GM23338 (cell line): Measurements from ENCODE around the gene GHR.

Experiments
- CREB1 ChIP-seq: fragments of 250-450 bp; sonication (Bioruptor Pico); IDR thresholded peaks from 2 replicates; pipeline ENCODE4 v1.5.0; 2020; ENCODE audit warnings: low read depth, mild to moderate bottlenecking, moderate library complexity
- EZH2 ChIP-seq: fragments of 200-600 bp; sonication (generic); IDR thresholded peaks from one replicate; pipeline ENCODE4 v1.8.0; 2017; ENCODE audit warnings: antibody characterized with exemption, mild to moderate bottlenecking, low read depth; ENCODE audit not compliant: unreplicated experiment
- EZH2phosphoT487 ChIP-seq: fragments of 200-600 bp; sonication (generic); IDR thresholded peaks from one replicate; pipeline ENCODE4 v1.8.1; 2018; ENCODE audit warnings: antibody characterized with exemption; ENCODE audit not compliant: unreplicated experiment
- JUNB ChIP-seq: IDR thresholded peaks from one replicate; pipeline ENCODE4 v1.6.1; 2016; ENCODE audit warnings: antibody characterized with exemption; ENCODE audit not compliant: unreplicated experiment
- NANOG ChIP-seq: IDR thresholded peaks from 2 replicates; pipeline ENCODE4 v1.6.1; 2016; ENCODE audit warnings: antibody characterized with exemption, borderline replicate concordance
- POLR2AphosphoS5 ChIP-seq: IDR thresholded peaks from 2 replicates; pipeline ENCODE4 v1.6.1; 2016; ENCODE audit warnings: antibody characterized with exemption, low read depth
- ZNF114 ChIP-seq: fragments of 250-450 bp; sonication (Bioruptor Pico); IDR thresholded peaks from 2 replicates; pipeline ENCODE4 v1.5.0; 2020; ENCODE audit warnings: mild to moderate bottlenecking, moderate library complexity
- ZNF331 ChIP-seq: fragments of 250-450 bp; sonication (Bioruptor Pico); IDR thresholded peaks from 2 replicates; pipeline ENCODE4 v1.5.0; 2020; ENCODE audit warnings: low read depth, mild to moderate bottlenecking, moderate library complexity
- TF ChIP-seq, protein P1 (sequence below), 2 experiments: fragments of 200-600 bp in 1 of 2; sonication (generic) in 1 of 2; conservative IDR thresholded peaks; 2 replicates each; pipeline versions ENCODE4 v1.5.1 to v1.6.1; 2016 to 2017; ENCODE audit warnings: antibody characterized with exemption in 2 of 2, low read depth in 2 of 2, mild to moderate bottlenecking in 2 of 2, moderate library complexity in 1 of 2
- TF ChIP-seq, protein P2 (sequence below): IDR thresholded peaks from 2 replicates; pipeline ENCODE4 v1.6.1; 2016; ENCODE audit warnings: antibody characterized with exemption
- TF ChIP-seq, protein P3 (sequence below): IDR thresholded peaks from one replicate; pipeline ENCODE4 v1.6.1; 2018; ENCODE audit warnings: antibody characterized with exemption; ENCODE audit not compliant: unreplicated experiment
- TF ChIP-seq, protein P4 (sequence below): fragments of 250-450 bp; sonication (Bioruptor Pico); IDR thresholded peaks from 2 replicates; pipeline ENCODE4 v1.5.0; 2020; ENCODE audit warnings: mild to moderate bottlenecking, moderate library complexity

DNA sequence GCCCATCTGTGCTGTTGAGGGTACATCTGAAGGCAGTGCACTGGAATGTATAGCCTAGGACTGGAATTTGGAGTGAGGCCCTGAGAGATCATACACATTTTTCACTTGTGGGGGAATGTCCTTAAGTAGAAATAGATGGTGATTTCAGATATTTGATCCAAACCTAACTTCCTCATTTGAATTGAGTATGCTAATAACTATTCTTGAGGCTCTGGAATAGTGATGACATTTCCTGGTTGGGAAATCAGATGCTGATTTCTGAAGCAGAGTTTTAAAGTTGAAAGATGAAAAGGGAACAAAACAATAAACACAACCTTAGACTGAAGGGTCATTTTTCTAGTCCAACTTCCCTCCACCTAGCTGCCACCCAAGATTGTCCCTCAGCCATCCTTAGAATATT lies 170.4 kb downstream of the GHR start:
- TF ChIP-seq, protein P1, sequence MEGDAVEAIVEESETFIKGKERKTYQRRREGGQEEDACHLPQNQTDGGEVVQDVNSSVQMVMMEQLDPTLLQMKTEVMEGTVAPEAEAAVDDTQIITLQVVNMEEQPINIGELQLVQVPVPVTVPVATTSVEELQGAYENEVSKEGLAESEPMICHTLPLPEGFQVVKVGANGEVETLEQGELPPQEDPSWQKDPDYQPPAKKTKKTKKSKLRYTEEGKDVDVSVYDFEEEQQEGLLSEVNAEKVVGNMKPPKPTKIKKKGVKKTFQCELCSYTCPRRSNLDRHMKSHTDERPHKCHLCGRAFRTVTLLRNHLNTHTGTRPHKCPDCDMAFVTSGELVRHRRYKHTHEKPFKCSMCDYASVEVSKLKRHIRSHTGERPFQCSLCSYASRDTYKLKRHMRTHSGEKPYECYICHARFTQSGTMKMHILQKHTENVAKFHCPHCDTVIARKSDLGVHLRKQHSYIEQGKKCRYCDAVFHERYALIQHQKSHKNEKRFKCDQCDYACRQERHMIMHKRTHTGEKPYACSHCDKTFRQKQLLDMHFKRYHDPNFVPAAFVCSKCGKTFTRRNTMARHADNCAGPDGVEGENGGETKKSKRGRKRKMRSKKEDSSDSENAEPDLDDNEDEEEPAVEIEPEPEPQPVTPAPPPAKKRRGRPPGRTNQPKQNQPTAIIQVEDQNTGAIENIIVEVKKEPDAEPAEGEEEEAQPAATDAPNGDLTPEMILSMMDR (conservative IDR thresholded peaks at IDR 0.05; ENCODE audit: low read depth in 2 of 2): no peak
- TF ChIP-seq, protein P2, sequence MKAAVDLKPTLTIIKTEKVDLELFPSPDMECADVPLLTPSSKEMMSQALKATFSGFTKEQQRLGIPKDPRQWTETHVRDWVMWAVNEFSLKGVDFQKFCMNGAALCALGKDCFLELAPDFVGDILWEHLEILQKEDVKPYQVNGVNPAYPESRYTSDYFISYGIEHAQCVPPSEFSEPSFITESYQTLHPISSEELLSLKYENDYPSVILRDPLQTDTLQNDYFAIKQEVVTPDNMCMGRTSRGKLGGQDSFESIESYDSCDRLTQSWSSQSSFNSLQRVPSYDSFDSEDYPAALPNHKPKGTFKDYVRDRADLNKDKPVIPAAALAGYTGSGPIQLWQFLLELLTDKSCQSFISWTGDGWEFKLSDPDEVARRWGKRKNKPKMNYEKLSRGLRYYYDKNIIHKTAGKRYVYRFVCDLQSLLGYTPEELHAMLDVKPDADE: no peak
- no peak for TF ChIP-seq POLR2AphosphoS5
- TF ChIP-seq, protein P3, sequence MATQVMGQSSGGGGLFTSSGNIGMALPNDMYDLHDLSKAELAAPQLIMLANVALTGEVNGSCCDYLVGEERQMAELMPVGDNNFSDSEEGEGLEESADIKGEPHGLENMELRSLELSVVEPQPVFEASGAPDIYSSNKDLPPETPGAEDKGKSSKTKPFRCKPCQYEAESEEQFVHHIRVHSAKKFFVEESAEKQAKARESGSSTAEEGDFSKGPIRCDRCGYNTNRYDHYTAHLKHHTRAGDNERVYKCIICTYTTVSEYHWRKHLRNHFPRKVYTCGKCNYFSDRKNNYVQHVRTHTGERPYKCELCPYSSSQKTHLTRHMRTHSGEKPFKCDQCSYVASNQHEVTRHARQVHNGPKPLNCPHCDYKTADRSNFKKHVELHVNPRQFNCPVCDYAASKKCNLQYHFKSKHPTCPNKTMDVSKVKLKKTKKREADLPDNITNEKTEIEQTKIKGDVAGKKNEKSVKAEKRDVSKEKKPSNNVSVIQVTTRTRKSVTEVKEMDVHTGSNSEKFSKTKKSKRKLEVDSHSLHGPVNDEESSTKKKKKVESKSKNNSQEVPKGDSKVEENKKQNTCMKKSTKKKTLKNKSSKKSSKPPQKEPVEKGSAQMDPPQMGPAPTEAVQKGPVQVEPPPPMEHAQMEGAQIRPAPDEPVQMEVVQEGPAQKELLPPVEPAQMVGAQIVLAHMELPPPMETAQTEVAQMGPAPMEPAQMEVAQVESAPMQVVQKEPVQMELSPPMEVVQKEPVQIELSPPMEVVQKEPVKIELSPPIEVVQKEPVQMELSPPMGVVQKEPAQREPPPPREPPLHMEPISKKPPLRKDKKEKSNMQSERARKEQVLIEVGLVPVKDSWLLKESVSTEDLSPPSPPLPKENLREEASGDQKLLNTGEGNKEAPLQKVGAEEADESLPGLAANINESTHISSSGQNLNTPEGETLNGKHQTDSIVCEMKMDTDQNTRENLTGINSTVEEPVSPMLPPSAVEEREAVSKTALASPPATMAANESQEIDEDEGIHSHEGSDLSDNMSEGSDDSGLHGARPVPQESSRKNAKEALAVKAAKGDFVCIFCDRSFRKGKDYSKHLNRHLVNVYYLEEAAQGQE: no peak
- TF ChIP-seq ZNF114 (CRISPR knock-in tag): no peak
- no peak for TF ChIP-seq EZH2
- TF ChIP-seq NANOG: no peak
- no peak for TF ChIP-seq EZH2phosphoT487
- TF ChIP-seq JUNB: no peak
- TF ChIP-seq CREB1 (CRISPR knock-in tag): no peak
- TF ChIP-seq ZNF331 (CRISPR knock-in tag): no peak
- TF ChIP-seq, protein P4, sequence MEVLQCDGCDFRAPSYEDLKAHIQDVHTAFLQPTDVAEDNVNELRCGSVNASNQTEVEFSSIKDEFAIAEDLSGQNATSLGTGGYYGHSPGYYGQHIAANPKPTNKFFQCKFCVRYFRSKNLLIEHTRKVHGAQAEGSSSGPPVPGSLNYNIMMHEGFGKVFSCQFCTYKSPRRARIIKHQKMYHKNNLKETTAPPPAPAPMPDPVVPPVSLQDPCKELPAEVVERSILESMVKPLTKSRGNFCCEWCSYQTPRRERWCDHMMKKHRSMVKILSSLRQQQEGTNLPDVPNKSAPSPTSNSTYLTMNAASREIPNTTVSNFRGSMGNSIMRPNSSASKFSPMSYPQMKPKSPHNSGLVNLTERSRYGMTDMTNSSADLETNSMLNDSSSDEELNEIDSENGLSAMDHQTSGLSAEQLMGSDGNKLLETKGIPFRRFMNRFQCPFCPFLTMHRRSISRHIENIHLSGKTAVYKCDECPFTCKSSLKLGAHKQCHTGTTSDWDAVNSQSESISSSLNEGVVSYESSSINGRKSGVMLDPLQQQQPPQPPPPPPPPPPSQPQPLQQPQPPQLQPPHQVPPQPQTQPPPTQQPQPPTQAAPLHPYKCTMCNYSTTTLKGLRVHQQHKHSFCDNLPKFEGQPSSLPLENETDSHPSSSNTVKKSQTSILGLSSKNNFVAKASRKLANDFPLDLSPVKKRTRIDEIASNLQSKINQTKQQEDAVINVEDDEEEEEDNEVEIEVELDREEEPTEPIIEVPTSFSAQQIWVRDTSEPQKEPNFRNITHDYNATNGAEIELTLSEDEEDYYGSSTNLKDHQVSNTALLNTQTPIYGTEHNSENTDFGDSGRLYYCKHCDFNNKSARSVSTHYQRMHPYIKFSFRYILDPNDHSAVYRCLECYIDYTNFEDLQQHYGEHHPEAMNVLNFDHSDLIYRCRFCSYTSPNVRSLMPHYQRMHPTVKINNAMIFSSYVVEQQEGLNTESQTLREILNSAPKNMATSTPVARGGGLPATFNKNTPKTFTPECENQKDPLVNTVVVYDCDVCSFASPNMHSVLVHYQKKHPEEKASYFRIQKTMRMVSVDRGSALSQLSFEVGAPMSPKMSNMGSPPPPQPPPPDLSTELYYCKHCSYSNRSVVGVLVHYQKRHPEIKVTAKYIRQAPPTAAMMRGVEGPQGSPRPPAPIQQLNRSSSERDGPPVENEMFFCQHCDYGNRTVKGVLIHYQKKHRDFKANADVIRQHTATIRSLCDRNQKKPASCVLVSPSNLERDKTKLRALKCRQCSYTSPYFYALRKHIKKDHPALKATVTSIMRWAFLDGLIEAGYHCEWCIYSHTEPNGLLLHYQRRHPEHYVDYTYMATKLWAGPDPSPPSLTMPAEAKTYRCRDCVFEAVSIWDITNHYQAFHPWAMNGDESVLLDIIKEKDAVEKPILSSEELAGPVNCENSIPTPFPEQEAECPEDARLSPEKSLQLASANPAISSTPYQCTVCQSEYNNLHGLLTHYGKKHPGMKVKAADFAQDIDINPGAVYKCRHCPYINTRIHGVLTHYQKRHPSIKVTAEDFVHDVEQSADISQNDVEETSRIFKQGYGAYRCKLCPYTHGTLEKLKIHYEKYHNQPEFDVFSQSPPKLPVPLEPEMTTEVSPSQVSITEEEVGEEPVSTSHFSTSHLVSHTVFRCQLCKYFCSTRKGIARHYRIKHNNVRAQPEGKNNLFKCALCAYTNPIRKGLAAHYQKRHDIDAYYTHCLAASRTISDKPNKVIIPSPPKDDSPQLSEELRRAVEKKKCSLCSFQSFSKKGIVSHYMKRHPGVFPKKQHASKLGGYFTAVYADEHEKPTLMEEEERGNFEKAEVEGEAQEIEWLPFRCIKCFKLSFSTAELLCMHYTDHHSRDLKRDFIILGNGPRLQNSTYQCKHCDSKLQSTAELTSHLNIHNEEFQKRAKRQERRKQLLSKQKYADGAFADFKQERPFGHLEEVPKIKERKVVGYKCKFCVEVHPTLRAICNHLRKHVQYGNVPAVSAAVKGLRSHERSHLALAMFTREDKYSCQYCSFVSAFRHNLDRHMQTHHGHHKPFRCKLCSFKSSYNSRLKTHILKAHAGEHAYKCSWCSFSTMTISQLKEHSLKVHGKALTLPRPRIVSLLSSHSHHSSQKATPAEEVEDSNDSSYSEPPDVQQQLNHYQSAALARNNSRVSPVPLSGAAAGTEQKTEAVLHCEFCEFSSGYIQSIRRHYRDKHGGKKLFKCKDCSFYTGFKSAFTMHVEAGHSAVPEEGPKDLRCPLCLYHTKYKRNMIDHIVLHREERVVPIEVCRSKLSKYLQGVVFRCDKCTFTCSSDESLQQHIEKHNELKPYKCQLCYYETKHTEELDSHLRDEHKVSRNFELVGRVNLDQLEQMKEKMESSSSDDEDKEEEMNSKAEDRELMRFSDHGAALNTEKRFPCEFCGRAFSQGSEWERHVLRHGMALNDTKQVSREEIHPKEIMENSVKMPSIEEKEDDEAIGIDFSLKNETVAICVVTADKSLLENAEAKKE (CRISPR knock-in tag): no peak
